HCT116 (cell line): ENCODE measurements around the gene ZAP70.

ENCODE experiments used
- CEBPB ChIP-seq: IDR thresholded peaks from 2 replicates; pipeline ENCODE4 v1.6.1; 2012; ENCODE audit warnings: low read depth
- CTCF ChIP-seq, 3 experiments: fragments of 200-600 bp in 1 of 3; sonication (generic) in 1 of 3; IDR thresholded peaks in 2 of 3; conservative IDR thresholded peaks in 1 of 3; 2 replicates each; pipeline ENCODE4 v1.5.1; 2012 to 2017; ENCODE audit warnings: low read depth in 2 of 3, low read length in 2 of 3, antibody characterized with exemption in 1 of 3, borderline replicate concordance in 1 of 3, control low read depth in 1 of 3, mild to moderate bottlenecking in 1 of 3, mixed read lengths in 1 of 3, mixed run types in 1 of 3, moderate library complexity in 1 of 3; ENCODE audit not compliant: insufficient read depth in 1 of 3
- EGR1 ChIP-seq: IDR thresholded peaks from 2 replicates; pipeline ENCODE4 v1.6.1; 2012; ENCODE audit warnings: low read depth
- ELF1 ChIP-seq: IDR thresholded peaks from 2 replicates; pipeline ENCODE4 v1.6.1; 2012; ENCODE audit warnings: low read depth, borderline replicate concordance
- EZH2 ChIP-seq: fragments of 200-600 bp; sonication (generic); IDR thresholded peaks from 2 replicates; pipeline ENCODE4 v1.6.1; 2017; ENCODE audit warnings: antibody characterized with exemption, mixed run types
- EZH2phosphoT487 ChIP-seq: fragments of 200-600 bp; IDR thresholded peaks from 2 replicates; pipeline ENCODE4 v1.6.1; 2018; ENCODE audit warnings: antibody characterized with exemption, borderline replicate concordance
- FOSL1 ChIP-seq: IDR thresholded peaks from 2 replicates; pipeline ENCODE4 v1.6.1; 2012; ENCODE audit warnings: low read depth
- POLR2A ChIP-seq: IDR thresholded peaks from 2 replicates; pipeline ENCODE4 v1.7.0; 2011; ENCODE audit warnings: borderline replicate concordance; ENCODE audit not compliant: insufficient read depth, insufficient read length; ENCODE audit errors: extremely low read depth
- POLR2AphosphoS5 ChIP-seq: IDR thresholded peaks from 2 replicates; pipeline ENCODE4 v1.6.1; 2011; ENCODE audit warnings: mild to moderate bottlenecking, low read depth, low read length, moderate library complexity
- SP1 ChIP-seq: IDR thresholded peaks from 2 replicates; pipeline ENCODE4 v1.6.1; 2012; ENCODE audit warnings: low read depth
- TCF7L2 ChIP-seq: IDR thresholded peaks from 2 replicates; pipeline ENCODE4 v1.7.0; 2011; ENCODE audit warnings: borderline replicate concordance, inconsistent platforms; ENCODE audit not compliant: insufficient read depth, insufficient read length; ENCODE audit errors: extremely low read depth
- ZFX ChIP-seq: fragments of 450-650 bp; IDR thresholded peaks from 2 replicates; pipeline ENCODE4 v1.6.1; 2017

- no peak for TF ChIP-seq EZH2
- TF ChIP-seq TCF7L2, result no peak
- TF ChIP-seq EGR1, result no peak
- TF ChIP-seq CTCF (IDR thresholded peaks at IDR 0.05 in 2 of 3, conservative IDR thresholded peaks at IDR 0.05 in 1 of 3; ENCODE audit: borderline replicate concordance in 1 of 3, insufficient read depth in 1 of 3, low read depth in 2 of 3, low read length in 2 of 3), result no peak
- no peak for TF ChIP-seq FOSL1
- TF ChIP-seq EZH2phosphoT487, result no peak
- no peak for TF ChIP-seq ELF1
- TF ChIP-seq SP1, result no peak
- no peak for TF ChIP-seq POLR2A
- no peak for TF ChIP-seq CEBPB
- no peak for TF ChIP-seq POLR2AphosphoS5
- TF ChIP-seq ZFX, result no peak
Observed at GRCh38 chr2:97707362-97708047, 5.9 kb upstream of the ZAP70 start.
